Kidney epithelial cell (primary cell): ENCODE measurements around the gene SEC61A1. TPM values are rescaled to one million over a fixed set of nuclear protein-coding genes. Genes with fewer than 3 reads are reported as not detected.

Experiments
- DNase-seq: peaks from one replicate; pipeline ENCODE4 v3.0.0-alpha.2; 2010; ENCODE audit warnings: low read depth
- H3K27me3 ChIP-seq: 2 replicates; pipeline ENCODE4 v1.6.0; 2011; ENCODE audit warnings: low read length; ENCODE audit not compliant: control insufficient read depth, insufficient read depth
- H3K36me3 ChIP-seq: 2 replicates; pipeline ENCODE4 v1.5.1; 2011; ENCODE audit warnings: low read length; ENCODE audit not compliant: control insufficient read depth, insufficient read depth
- H3K4me3 ChIP-seq: 2 replicates; pipeline ENCODE4 v1.5.1; 2011; ENCODE audit warnings: low read depth, mild to moderate bottlenecking, control low read depth, low read length
- CTCF ChIP-seq: IDR thresholded peaks from 2 replicates; pipeline ENCODE4 v1.5.1; 2011; ENCODE audit warnings: mild to moderate bottlenecking, moderate library complexity, low read length, control low read depth, inconsistent platforms; ENCODE audit not compliant: insufficient read depth, poor library complexity, severe bottlenecking
- total RNA-seq: library from RNA; depleted of rRNA; stranded (reverse); fragments of >200 nt; gene quantifications from 2 replicates; pipeline ENCODE4 v1.2.3, GENCODE V29; 2015

SEC61A1 gene
- total RNA-seq, 1 donor from 2014 or later, result 350 TPM

GRCh38 chr3:128062033-128062745, 10.0 kb downstream of the SEC61A1 start:
- Histone ChIP-seq H3K27me3 (no peaks in the 10 kb centered on the region), H3K4me3 (no peak overlapping the region), H3K36me3 (peaks cover under 1% of the 10 kb centered on the region)
- DNase-seq, result no peak
- no peak for TF ChIP-seq CTCF

GRCh38 chr3:128063865-128064264, 11.6 kb downstream of the SEC61A1 start:
- DNase-seq, result no peak
- no peaks in the 10 kb centered on the region for H3K27me3 ChIP-seq
- TF ChIP-seq CTCF, result no peak
- peaks cover 5% of the 10 kb centered on the region for H3K36me3 ChIP-seq
- H3K4me3 ChIP-seq, result no peak overlapping the region

GRCh38 chr3:128064962-128065361, 12.7 kb downstream of the SEC61A1 start:
- H3K36me3 ChIP-seq, result peaks cover 7% of the 10 kb centered on the region
- H3K27me3 ChIP-seq, result no peaks in the 10 kb centered on the region
- H3K4me3 ChIP-seq, result no peak overlapping the region
- no peak for TF ChIP-seq CTCF
- DNase-seq, result no peak

DNA sequence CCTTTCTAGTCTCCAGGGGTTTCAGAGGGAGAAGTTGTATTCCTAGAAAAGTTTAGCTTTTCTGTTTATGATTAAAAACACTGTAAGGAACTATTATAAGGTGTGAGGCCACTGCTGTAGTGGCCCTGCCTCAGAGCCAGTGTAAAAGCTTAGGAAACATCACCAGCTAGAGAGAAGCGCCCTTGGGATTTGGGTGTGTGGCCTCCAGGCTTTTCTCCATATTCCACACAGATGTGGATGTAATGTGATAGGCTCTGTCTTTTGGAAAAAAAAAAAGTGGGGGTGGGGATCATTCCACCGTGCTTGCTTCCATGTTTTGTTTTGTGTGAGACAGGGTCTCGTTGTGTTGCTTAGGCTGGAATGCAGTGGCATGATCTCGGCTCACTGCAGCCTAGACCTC, 13.9 kb downstream of the SEC61A1 start:
- H3K36me3 ChIP-seq, result peaks cover 9% of the 10 kb centered on the region
- no peak overlapping the region for H3K4me3 ChIP-seq
- H3K27me3 ChIP-seq, result no peaks in the 10 kb centered on the region

GRCh38 chr3:128066676-128067075, 14.4 kb downstream of the SEC61A1 start:
- DNase-seq, result no peak
- Histone ChIP-seq H3K36me3 (peaks cover 10% of the 10 kb centered on the region), H3K4me3 (no peak overlapping the region), H3K27me3 (no peaks in the 10 kb centered on the region)
- TF ChIP-seq CTCF, result no peak

More for the DNA sequence above, 13.9 kb downstream of the SEC61A1 start:
- no peak for TF ChIP-seq CTCF
- DNase-seq, result no peak

- Histone ChIP-seq H3K27me3 (no peaks in the 10 kb centered on the region), H3K36me3 (peaks cover 10% of the 10 kb centered on the region), H3K4me3 (no peak overlapping the region)
- TF ChIP-seq CTCF, result no peak
- no peak for DNase-seq
Observed at GRCh38 chr3:128067489-128067888, 15.3 kb downstream of the SEC61A1 start.
